NCI-H2081 (cell line): ENCODE results near the gene POLR3B.
"Not testable (repeated sequence)": the region's sequence is repeated elsewhere in the genome, so short reads cannot be mapped to it uniquely, and the experiment has no call there.

Experiments
- DNase-seq, 2 experiments: peaks; one replicate each; lab custom pipeline; 2025; lab: John Stamatoyannopoulos, UW

The POLR3B gene

GRCh38 chr12:106357549-106358395 is at the start of gene POLR3B:
Gene POLR3B, plus strand, starts transcription at chr12:106357748. Its CDS starts 132 bp downstream, at chr12:106357880.
- peak; percentile 95 for DNase-seq

DNA sequence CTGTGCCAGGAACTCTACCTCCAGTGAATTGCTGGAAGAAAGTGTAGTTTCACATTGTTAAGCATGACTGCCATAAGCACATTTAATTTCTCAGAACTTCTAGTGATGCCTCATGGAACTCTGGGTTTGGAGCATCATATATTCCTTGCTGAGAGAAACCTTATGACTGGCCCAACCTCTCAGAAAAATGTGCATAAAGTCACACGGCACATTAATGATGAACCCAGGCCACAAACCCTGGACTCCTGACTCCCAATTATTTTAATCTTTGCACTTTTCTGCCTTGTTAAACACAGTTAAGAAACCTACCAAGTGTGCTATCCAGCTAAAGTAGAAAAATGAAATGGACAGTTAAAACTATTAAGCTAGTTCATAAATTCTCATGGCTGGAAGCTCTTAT is 49.4 kb upstream of the POLR3B start:
- no peak for DNase-seq

GRCh38 chr12:106308611-106309010 is 48.9 kb upstream of the POLR3B start:
- DNase-seq = no peak

- DNase-seq = no peak
These were observed 47.7 kb upstream of the POLR3B start for GRCh38 chr12:106309671-106310505.

DNA sequence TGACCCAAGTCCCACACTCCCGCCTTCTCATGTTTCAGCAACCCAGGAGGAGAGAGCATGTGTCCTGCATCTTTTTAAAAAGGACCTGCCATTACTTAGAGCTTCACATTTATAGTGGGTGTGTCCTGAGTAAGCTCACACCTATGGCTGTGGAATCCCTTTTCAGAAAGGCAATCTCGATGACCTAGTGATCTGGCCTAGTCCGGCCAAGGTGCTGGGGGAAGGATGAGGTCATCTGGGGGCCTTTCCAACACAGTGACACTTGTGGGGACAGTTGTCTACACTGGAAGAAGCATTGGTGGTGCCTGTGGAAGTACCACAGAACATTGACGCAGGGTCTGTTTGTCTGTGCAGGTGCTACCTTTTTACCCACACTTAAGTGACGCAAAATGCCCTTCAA is 46.9 kb upstream of the POLR3B start:
- DNase-seq = no peak

DNA sequence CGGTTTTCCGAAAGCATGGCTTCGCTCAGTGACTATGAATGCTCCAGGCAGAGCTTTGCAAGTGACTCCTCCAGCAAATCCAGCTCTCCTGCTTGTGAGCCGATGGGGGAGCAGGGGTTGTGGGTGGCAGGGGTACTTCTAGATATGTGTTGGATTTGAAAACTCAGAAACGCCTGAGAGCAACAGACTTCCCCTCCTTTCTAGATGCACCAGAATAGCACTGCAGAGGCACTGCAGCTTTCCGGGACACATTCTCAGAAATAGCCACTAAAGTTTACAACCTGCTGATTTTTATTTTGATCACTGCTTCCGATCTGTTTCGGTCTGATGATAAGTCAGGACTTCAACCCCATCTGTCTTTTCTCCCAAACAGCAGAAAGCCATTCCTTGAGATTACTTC is 46.4 kb upstream of the POLR3B start:
- no peak for DNase-seq

DNA sequence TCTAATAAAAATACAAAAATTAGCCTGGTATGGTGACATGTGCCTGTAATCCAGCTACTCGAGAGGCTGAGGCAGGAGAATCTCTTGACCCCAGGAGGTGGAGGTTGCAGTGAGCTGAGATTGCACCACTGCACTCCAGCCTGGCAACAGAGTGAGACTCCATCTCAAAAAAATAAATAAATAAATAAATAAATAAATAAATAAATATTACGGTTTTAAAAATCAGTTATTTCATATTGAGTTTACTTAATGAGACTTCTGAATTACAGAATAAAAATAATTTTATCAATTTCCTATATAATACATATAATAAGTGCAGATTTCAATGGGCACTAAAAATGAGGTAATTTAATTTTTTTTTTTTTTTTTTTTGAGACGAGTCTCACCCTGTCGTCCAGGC is 44.1 kb upstream of the POLR3B start:
- not testable (repeated sequence) for DNase-seq

DNA sequence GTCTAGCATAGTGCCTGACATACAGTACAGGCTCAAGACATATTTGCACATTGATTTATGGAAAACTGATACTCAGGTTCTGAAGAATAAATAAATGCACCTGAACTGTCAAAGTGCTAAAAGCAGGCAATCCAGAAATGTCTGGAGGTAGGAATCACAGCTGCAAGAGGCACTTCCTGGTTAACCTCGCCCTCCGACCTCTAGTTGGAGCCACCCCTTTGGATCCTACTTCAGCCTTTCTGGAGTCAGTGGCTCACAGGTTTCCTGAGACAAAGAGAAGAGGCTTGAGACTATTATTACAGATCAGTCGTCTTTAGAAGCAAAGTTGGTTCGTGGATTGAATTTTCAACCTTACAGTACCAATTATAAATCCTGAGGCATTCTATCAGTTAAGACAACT is 42.0 kb upstream of the POLR3B start:
- no peak for DNase-seq

DNA sequence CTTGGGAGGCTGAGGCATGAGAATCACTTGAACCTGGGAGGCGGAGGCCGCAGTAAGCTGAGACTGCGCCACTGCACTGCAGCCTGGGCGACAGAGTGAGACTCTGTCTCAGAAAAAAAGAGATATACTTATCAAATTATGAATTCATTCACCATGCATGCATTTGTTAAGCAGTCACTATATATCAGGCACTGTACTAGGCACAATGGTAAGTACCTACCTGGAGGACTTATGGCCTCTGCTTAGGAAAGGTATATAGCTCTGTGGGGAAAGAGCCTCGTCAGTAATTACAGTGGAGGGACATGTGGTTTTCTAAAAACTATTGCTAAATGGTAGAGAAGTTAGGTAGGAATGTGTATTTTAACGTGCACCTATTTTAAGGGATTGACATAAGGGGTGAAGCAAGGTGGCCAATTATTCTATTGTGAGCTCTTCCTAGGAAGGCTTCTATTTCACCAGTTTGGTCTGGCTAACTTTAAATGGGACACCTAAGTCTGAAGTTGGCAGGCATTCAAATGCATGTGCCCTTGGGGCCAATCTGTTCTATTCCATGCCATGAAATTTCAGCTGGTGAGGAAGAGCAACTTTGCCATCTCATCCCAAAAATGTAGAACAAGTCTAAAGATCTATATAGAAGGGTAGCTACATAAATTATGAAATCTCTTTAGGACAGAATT is 40.0 kb upstream of the POLR3B start:
- DNase-seq = no peak

DNA sequence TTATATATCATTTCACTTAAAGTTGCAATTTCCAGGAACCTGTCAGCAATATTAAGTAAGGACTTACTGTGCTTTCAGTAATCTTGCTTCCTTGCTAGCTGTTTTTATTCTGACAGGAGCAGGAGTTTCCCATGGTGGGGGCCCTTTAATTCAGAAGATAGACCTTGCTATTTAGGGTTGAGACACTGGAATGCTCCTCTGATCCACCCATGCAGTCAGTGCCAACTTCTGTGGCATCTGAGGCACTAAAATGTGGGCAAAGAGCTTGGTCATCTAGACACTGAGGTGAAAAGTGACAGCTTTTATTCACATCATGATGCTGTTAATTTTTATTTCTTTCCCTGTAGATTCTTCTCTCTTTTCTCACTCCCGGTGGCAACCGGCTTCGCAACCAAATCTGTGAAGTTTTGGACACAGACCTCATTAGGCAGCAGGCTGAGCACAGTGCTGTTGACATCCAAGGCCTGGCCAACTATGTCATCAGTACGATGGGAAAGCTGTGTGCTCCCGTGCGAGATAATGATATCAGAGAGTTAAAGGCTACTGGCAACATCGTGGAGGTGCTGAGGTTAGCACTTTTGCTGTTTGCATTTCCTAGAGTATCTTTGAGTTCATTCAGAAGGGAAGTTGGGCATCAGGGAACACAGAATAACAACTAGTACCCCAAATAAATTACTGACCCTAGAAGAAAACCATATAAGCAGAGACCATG is 36.3 kb upstream of the POLR3B start:
- no peak for DNase-seq

DNA sequence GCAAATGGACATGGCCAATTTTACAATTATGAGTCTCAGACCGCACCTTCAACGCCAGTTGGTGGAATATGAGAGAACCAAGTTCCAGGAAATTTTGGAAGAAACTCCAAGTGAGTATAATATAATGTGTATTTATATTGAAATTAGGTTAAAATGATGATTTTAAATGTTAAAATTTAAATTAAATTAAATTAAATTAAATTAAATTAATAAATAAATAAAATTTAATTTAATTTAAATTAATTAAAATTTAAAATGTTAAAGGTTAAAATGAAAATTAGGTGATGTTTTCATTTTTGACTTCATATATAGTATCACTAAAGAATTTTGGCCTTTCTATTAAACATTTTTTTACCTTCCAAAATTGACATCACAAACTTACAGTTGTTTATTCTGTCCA is 34.0 kb upstream of the POLR3B start:
- no peak for DNase-seq

DNA sequence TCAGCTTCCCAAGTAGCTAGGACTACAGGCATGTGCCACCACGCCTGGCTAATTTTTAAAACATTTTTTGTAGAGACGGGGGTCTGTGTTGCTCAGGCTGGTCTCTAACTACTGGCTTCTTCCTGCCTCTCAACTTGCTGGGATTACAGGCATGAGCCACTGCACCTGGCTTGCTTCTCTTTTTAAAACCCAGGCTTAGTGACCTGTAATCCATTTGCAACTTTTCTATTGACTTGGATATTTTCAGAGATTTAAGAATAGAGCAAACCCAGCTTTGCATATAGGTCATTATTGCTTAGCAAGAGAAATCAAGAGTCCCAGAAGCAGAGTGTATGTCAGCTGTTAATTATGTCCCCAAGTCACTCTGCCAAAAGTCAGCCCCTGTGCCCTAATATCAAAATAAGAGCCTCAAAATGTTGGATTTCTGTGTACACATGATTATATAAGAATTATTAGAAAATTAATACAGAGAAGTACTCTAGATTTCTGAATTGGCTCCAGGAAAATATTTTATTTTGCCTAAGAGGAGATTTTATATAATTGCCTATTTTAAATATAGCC is 30.2 kb upstream of the POLR3B start:
- no peak for DNase-seq

- DNase-seq = no peak
These were observed 28.8 kb upstream of the POLR3B start for GRCh38 chr12:106328735-106329134.

DNA sequence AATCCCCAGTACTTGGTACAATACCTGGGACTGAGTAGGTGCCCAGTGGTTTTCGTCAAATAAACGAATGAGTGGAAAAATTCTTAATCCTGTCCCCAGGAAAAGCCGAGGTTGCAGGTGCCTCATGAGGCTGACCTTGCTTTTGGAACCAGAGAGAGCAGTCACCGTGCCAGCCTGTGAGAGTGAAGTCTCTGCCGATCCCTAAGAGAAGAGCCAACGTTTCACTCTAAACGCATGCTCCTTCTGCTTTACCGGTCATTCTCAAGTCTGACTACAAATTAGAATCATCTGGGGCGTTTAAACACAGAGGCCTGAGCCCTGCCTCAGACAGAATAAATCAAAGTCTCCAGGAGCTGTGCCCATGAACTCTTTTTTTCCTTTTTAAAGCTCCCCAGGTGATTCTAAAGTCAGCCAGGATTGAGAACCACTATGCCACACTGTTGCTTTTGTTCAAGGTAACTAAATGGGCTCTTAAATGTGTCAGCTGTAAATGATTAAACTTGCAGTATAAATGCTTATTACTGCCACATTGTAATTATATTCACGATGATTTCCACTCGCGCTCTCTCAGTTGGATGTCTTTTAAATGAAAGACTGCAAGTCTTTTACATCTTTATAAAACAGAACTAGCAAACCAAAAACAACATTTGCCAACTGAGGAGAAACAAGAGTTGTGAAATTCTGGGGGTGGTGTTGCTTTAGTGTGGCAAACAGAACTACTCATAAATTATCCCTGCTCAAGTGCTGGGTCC is 28.1 kb upstream of the POLR3B start:
- peak; percentile 51 to 89 for DNase-seq

DNA sequence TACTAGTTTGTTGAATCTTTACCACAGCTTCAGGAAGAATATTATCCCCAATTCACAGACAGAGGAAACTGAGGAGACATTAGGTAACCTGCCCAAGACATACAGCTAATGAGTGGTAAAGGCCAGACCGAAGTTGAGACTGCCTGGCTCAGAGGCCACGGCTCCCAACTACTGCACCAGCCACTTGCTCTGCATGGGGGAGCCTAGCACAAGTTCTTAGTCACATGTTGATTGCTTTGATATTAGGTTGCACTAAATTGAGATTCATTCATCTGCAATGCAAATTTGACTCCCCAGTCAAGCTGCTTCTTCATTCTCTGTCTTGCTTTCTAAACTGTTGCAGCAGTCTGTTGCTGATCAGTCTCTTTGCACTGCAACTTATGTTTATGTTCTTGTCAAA is 25.9 kb upstream of the POLR3B start:
- DNase-seq = no peak

- DNase-seq = no peak
These were observed 25.0 kb upstream of the POLR3B start for GRCh38 chr12:106332536-106332935.

- DNase-seq = no peak
These were observed 24.5 kb upstream of the POLR3B start for GRCh38 chr12:106333010-106333409.

DNA sequence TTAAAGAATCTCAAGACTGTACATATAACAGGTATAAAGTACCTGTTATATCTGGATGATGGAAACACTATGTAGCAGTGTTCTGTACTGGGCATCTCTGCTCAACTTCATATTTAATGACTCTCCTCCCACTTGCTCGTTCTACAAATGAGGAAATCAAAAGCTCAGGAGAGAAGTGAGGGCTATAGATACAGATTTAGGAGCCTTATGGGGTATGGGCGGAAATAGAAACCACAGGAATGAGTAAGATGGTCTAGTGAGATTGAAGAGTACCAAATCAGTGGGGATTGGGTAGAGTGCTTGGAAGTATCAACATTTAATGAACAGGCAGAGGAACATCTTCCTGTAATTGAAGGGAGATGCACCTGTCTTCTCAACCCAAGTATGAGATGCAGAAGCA is 23.8 kb upstream of the POLR3B start:
- DNase-seq = no peak

DNA sequence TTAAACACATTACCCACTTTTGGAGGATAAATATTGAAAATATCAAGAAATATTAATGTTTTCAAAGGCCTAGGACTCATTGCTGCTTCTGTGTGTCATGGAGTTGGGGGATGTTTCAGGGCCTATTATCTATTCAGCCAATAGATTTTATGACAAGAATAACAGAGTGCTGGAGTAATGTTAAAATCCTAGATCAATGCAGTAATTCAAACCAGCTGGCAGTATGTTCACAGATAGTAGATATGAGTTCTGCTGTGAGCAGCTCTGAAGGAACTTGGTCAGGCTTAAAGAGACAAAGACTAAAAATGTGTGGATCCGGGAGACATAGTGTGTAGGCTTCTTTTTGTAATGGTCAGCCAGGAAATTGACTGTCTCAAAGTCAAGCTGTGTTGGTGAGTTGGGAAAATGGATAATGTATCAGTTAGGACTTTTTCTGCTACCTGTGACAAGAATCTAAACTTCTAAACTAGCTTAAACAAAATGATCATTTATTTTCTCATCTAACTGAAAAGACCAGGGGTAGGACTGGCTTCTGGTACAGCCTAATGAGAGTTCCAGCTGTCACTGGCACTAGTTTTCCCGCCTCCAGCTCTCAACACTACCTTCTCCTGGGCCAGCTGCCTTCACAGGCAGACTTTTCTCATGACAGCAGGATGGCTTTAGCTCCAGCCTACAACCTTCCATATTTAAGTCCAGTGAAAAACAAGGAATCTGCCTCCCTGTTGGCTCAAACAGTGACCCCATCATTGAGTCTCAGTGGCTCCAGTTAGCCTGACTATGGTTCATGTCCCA is 16.3 kb upstream of the POLR3B start:
- DNase-seq = no peak
